B cell (primary cell): Measurements from ENCODE around the gene MYL12B.

Experiments
- EZH2 ChIP-seq: IDR thresholded peaks from 2 replicates; pipeline ENCODE4 v1.6.1; 2012; ENCODE audit warnings: borderline replicate concordance, low read depth, mild to moderate bottlenecking, moderate library complexity, low read length; ENCODE audit not compliant: insufficient read depth, poor library complexity, severe bottlenecking
- TF ChIP-seq, protein P1 (sequence below): fragments of 200-600 bp; IDR thresholded peaks from one replicate; pipeline ENCODE4 v1.8.0; 2022; ENCODE audit warnings: antibody characterized with exemption, mild to moderate bottlenecking

DNA sequence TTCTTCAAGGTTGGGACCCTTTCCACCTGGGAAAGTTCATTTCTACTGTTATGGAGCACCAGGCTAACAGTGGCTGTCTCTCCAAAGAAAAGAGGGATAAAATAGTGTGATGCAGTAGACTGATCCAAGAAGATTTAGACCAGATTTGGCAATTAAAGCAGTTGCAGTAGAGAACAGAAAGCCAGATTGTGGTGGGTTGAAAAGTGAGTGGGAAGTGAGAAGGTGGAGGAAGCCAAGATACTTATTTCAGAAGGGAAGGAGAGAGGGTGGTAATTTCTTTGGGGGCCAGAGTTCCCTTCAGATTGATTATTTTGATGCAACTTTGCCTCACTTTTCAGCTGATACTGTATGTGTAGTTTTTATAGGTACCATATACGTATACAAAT, 8.0 kb downstream of the MYL12B start:
- TF ChIP-seq, protein P1, sequence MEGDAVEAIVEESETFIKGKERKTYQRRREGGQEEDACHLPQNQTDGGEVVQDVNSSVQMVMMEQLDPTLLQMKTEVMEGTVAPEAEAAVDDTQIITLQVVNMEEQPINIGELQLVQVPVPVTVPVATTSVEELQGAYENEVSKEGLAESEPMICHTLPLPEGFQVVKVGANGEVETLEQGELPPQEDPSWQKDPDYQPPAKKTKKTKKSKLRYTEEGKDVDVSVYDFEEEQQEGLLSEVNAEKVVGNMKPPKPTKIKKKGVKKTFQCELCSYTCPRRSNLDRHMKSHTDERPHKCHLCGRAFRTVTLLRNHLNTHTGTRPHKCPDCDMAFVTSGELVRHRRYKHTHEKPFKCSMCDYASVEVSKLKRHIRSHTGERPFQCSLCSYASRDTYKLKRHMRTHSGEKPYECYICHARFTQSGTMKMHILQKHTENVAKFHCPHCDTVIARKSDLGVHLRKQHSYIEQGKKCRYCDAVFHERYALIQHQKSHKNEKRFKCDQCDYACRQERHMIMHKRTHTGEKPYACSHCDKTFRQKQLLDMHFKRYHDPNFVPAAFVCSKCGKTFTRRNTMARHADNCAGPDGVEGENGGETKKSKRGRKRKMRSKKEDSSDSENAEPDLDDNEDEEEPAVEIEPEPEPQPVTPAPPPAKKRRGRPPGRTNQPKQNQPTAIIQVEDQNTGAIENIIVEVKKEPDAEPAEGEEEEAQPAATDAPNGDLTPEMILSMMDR: no peak
- TF ChIP-seq EZH2: no peak
